DND-41 (cell line): ENCODE measurements around the gene GNG13.
"Not testable (repeated sequence)": the region's sequence is repeated elsewhere in the genome, so short reads cannot be mapped to it uniquely, and the experiment has no call there.

Experiments used
- ATAC-seq: fragments of 200-7000 bp; cut with Tn5 transposase; 3 replicates; pipeline ENCODE4 v1.9.1; 2021; ENCODE audit warnings: low read depth; ENCODE audit not compliant: insufficient read depth
- DNase-seq: peaks from one replicate; pipeline ENCODE4 v3.0.0-alpha.2; 2020
- H2AFZ ChIP-seq: 2 replicates; pipeline ENCODE4 v1.6.0; 2012; ENCODE audit warnings: low read depth, low read length
- H3K27ac ChIP-seq: 2 replicates; pipeline ENCODE4 v1.5.1; 2012; ENCODE audit warnings: low read length, inconsistent platforms
- H3K27me3 ChIP-seq: fragments of 200-600 bp; sonication (generic); 2 replicates; pipeline ENCODE4 v1.6.0; 2012; ENCODE audit warnings: low read length, mild to moderate bottlenecking, inconsistent platforms; ENCODE audit not compliant: insufficient read depth, poor library complexity
- H3K36me3 ChIP-seq: 2 replicates; pipeline ENCODE4 v1.5.1; 2012; ENCODE audit warnings: low read length, inconsistent platforms; ENCODE audit not compliant: insufficient read depth
- H3K4me1 ChIP-seq: 2 replicates; pipeline ENCODE4 v1.5.1; 2012; ENCODE audit warnings: mild to moderate bottlenecking, low read length; ENCODE audit not compliant: insufficient read depth
- H3K4me2 ChIP-seq: 2 replicates; pipeline ENCODE4 v1.6.0; 2012; ENCODE audit warnings: mild to moderate bottlenecking, moderate library complexity, low read length, inconsistent platforms; ENCODE audit not compliant: insufficient read depth
- H3K4me3 ChIP-seq, 2 experiments: fragments of 200-600 bp in 1 of 2; shearing (Covaris generic) in 1 of 2; 2 replicates each; pipeline ENCODE4 v1.5.1; 2012 to 2016; ENCODE audit warnings: inconsistent platforms in 2 of 2, low read length in 2 of 2, mild to moderate bottlenecking in 2 of 2, low read depth in 1 of 2, moderate library complexity in 1 of 2
- H3K79me2 ChIP-seq: 2 replicates; pipeline ENCODE4 v1.6.0; 2012; ENCODE audit warnings: low read length, inconsistent platforms; ENCODE audit not compliant: insufficient read depth
- H3K9ac ChIP-seq: 2 replicates; pipeline ENCODE4 v1.6.0; 2012; ENCODE audit warnings: low read depth, mild to moderate bottlenecking, inconsistent platforms, low read length, moderate library complexity
- H3K9me3 ChIP-seq: 2 replicates; pipeline ENCODE4 v1.5.1; 2012; ENCODE audit warnings: low read length, moderate library complexity, mild to moderate bottlenecking, inconsistent platforms; ENCODE audit not compliant: insufficient read depth, severe bottlenecking
- H4K20me1 ChIP-seq: 2 replicates; pipeline ENCODE4 v1.6.0; 2012; ENCODE audit warnings: low read length; ENCODE audit not compliant: insufficient read depth
- CTCF ChIP-seq: IDR thresholded peaks from 2 replicates; pipeline ENCODE4 v1.5.1; 2012; ENCODE audit warnings: borderline replicate concordance, low read length, moderate library complexity, mild to moderate bottlenecking; ENCODE audit not compliant: poor library complexity, severe bottlenecking; ENCODE audit errors: extremely low read depth
- EZH2 ChIP-seq: IDR thresholded peaks from 3 replicates; pipeline ENCODE4 v1.6.1; 2012; ENCODE audit warnings: borderline replicate concordance, low read depth, mild to moderate bottlenecking, moderate library complexity, low read length, inconsistent platforms; ENCODE audit not compliant: severe bottlenecking

Gene GNG13

GRCh38 chr16:838741-839140 lies 38.2 kb upstream of the GNG13 start:
- H3K79me2 ChIP-seq = no peaks in the 10 kb centered on the region
- peaks cover 14% of the 10 kb centered on the region for H3K9me3 ChIP-seq
- no peak overlapping the region for H3K4me3 ChIP-seq
- ATAC-seq (no peak), DNase-seq (no peak)
- H2AFZ ChIP-seq = no peak overlapping the region
- H3K4me2 ChIP-seq = no peak overlapping the region
- TF ChIP-seq CTCF (no peak), EZH2 (no peak)
- no peak overlapping the region for H3K9ac ChIP-seq
- no peaks in the 10 kb centered on the region for H3K36me3 ChIP-seq
- H3K4me1 ChIP-seq = no peaks in the 10 kb centered on the region
- H4K20me1 ChIP-seq = no peaks in the 10 kb centered on the region
- no peak overlapping the region for H3K27ac ChIP-seq
- H3K27me3 ChIP-seq = no peaks in the 10 kb centered on the region

- H3K27me3 ChIP-seq, H3K4me3 ChIP-seq, H3K36me3 ChIP-seq, H4K20me1 ChIP-seq, H3K4me1 ChIP-seq, H3K79me2 ChIP-seq, H3K9ac ChIP-seq, H2AFZ ChIP-seq, H3K27ac ChIP-seq, ATAC-seq, DNase-seq, H3K4me2 ChIP-seq: not testable (repeated sequence)
- peaks cover 14% of the 10 kb centered on the region for H3K9me3 ChIP-seq
These were observed 36.3 kb upstream of the GNG13 start for GRCh38 chr16:836822-837221.

GRCh38 chr16:836221-836620 lies 35.7 kb upstream of the GNG13 start:
- H3K4me1 ChIP-seq = no peaks in the 10 kb centered on the region
- H3K9me3 ChIP-seq = peaks cover 14% of the 10 kb centered on the region
- H3K27me3 ChIP-seq = no peaks in the 10 kb centered on the region

GRCh38 chr16:835373-835772 lies 34.8 kb upstream of the GNG13 start:
- Histone ChIP-seq H3K36me3 (no peaks in the 10 kb centered on the region), H4K20me1 (no peaks in the 10 kb centered on the region; the same call in 1 of the 2 replicates), H3K27me3 (no peaks in the 10 kb centered on the region), H3K4me1 (no peaks in the 10 kb centered on the region), H3K9me3 (peaks cover 14% of the 10 kb centered on the region), H3K79me2 (no peaks in the 10 kb centered on the region), H3K27ac (no peak overlapping the region), H3K9ac (no peak overlapping the region), H2AFZ (no peak overlapping the region), H3K4me2 (no peak overlapping the region), H3K4me3 (no peak overlapping the region)
- DNase-seq (no peak), ATAC-seq (no peak)
- TF ChIP-seq CTCF (no peak), EZH2 (no peak)

More at GRCh38 chr16:836221-836620, 35.7 kb upstream of the GNG13 start:
- TF ChIP-seq CTCF = no peak
- no peak for TF ChIP-seq EZH2
- H3K27ac ChIP-seq = no peak overlapping the region
- no peaks in the 10 kb centered on the region for H3K36me3 ChIP-seq
- no peak overlapping the region for H3K4me3 ChIP-seq
- ATAC-seq = no peak
- H3K4me2 ChIP-seq = no peak overlapping the region
- H3K9ac ChIP-seq = no peak overlapping the region
- no peaks in the 10 kb centered on the region for H3K79me2 ChIP-seq
- no peaks in the 10 kb centered on the region for H4K20me1 ChIP-seq
- no peak for DNase-seq
- H2AFZ ChIP-seq = no peak overlapping the region
